Measurements from ENCODE around the gene ETV6. TPM values are rescaled to one million over a fixed set of nuclear protein-coding genes. Genes with fewer than 3 reads are reported as not detected.
A peak's percentile ranks its signal among the peaks of the same experiment; 100 is the strongest.

The ETV6 gene
- total and polyA plus RNA-seq, 12 donors, result 2.7 to 33.5 (median 15.2) TPM

DNA sequence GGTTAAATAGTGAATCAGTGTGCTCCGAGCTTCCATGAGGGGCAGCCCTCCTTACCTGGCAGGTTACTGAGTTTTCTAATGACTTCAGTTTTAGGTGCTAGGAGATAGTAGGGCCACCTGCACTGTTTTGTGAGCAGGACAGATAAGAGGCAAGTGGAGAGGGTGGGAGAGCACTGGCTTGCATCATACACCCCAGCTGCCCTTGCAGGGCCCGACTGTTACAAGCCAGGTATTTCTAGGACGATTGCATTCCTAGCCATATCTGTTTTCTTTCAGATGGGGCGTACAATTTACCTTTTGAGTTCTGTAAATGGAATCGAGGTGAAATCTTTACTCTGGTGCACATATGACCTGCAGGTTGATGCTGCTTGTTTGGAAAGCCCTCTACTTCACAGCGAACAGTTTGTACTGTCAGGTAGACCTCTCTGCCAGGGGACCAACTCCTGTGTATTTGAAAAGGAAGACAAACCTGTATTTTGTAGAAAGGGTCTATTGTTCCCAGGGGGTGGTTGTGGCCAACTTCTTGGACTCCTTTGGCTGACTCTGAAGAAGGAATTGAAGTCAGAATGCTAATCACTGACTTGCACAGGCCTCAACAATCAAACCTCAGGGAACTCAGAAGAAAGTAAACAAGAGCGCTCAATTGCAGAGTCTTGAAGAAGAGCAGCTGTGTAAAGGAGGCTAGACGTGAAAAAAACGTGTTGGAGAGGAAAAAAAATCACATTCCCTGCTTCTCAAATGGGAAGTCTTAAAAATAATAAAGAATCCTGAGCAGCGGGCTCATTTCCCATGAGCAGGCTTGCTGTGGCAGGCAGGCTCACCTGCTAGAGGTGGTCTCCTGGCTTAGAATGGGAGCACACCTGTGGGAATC is 57.3 kb downstream of the ETV6 start:
- DNase-seq, result no peak
- TF ChIP-seq, protein P1, sequence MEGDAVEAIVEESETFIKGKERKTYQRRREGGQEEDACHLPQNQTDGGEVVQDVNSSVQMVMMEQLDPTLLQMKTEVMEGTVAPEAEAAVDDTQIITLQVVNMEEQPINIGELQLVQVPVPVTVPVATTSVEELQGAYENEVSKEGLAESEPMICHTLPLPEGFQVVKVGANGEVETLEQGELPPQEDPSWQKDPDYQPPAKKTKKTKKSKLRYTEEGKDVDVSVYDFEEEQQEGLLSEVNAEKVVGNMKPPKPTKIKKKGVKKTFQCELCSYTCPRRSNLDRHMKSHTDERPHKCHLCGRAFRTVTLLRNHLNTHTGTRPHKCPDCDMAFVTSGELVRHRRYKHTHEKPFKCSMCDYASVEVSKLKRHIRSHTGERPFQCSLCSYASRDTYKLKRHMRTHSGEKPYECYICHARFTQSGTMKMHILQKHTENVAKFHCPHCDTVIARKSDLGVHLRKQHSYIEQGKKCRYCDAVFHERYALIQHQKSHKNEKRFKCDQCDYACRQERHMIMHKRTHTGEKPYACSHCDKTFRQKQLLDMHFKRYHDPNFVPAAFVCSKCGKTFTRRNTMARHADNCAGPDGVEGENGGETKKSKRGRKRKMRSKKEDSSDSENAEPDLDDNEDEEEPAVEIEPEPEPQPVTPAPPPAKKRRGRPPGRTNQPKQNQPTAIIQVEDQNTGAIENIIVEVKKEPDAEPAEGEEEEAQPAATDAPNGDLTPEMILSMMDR (IDR thresholded peaks at IDR 0.05), result no peak
- WGBS, 2 donors, result 58 to 61% methylated on average over 10 of the region's 10 CpGs
- no peak overlapping the region for H3K4me3 ChIP-seq
- peaks cover 5 to 81% (median 57%) of the 10 kb centered on the region in 9 donors for H3K4me1 ChIP-seq
- intact Hi-C loops (cut with DNase I), result loop anchor here in 4 of 10 donors (5.0 to 10.0 kb wide), 3 partner anchors 39 to 54 kb away; no protein-coding TSS in a partner anchor
- H3K9me3 ChIP-seq, result no peaks in the 10 kb centered on the region
- peak in 4 of 8 donors; percentile 22 to 53 (median 47) for ATAC-seq
- peak overlapping the region in 8 of 10 donors; percentile 20 to 54 (median 42) for H3K27ac ChIP-seq
- no peaks in the 10 kb centered on the region for H3K36me3 ChIP-seq
- H3K27me3 ChIP-seq, result no peaks in the 10 kb centered on the region

DNA sequence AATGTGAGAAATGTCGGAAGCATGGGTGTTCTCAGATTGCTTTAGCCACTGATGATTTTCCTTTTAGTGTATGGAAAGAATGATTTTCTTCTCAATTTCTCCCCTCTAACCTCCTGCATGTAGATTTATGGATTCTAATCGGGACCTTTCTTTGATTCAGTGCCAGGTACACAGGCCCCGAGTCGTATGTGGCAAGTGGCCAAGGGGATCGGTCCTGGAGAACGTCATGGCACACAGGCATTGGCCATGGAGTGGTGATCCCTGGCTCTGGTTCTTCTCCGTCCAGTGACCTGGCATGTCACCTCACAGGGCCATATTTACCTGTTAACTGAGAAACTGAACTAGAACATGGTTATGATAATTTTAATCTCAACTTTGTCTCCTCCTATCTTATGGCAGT is 58.1 kb downstream of the ETV6 start:
- no peaks in the 10 kb centered on the region for H3K9me3 ChIP-seq
- H3K36me3 ChIP-seq, result no peaks in the 10 kb centered on the region
- ATAC-seq, result peak; percentile 45 to 80 (median 76)
- WGBS, 2 donors, result 32% methylated on average over 7 of the region's 7 CpGs
- no peaks in the 10 kb centered on the region for H3K27me3 ChIP-seq
- peak overlapping the region in 5 of 10 donors; percentile 29 to 54 (median 45) for H3K27ac ChIP-seq
- peak; percentile 41 to 54 for DNase-seq
- TF ChIP-seq, protein P1 (IDR thresholded peaks at IDR 0.05), result no peak
- H3K4me3 ChIP-seq, result no peak overlapping the region
- peaks cover 5 to 88% (median 62%) of the 10 kb centered on the region in 9 donors for H3K4me1 ChIP-seq
- intact Hi-C loops (cut with DNase I), result loop anchor here in 4 of 10 donors (5.0 to 10.0 kb wide), 3 partner anchors 40 to 55 kb away; no protein-coding TSS in a partner anchor

DNA sequence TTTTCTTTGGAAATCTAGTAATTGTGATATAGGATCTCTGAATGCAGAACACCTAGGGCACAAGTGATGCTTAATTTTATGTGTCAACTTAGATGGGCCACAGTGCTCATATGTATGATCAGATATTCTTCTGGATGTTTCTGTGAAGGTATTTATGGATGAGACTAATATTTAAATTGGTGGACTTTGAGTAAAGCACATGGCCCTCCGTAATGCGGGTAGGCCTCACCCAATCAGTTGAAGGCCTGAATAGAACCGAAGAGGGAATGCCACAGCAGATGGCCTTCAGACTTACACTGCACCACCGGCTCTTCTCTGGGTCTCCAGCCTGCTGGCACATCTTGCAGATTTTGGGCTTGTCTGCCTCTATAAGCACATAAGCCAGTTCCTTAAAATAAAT is 60.0 kb downstream of the ETV6 start:
- DNase-seq (no peak), ATAC-seq (no peak)
- Histone ChIP-seq H3K27me3 (no peaks in the 10 kb centered on the region), H3K9me3 (no peaks in the 10 kb centered on the region), H3K27ac (no peak overlapping the region), H3K4me3 (no peak overlapping the region), H3K36me3 (no peaks in the 10 kb centered on the region), H3K4me1 (peaks cover 5 to 97% (median 67%) of the 10 kb centered on the region in 9 donors)
- TF ChIP-seq, protein P1 (IDR thresholded peaks at IDR 0.05), result no peak
- WGBS, 2 donors, result 95 to 100% methylated on average over 4 of the region's 4 CpGs
- intact Hi-C loops (cut with DNase I), result loop anchor here in 4 of 10 donors (5.0 to 10.0 kb wide), 3 partner anchors 42 to 57 kb away; no protein-coding TSS in a partner anchor

DNA sequence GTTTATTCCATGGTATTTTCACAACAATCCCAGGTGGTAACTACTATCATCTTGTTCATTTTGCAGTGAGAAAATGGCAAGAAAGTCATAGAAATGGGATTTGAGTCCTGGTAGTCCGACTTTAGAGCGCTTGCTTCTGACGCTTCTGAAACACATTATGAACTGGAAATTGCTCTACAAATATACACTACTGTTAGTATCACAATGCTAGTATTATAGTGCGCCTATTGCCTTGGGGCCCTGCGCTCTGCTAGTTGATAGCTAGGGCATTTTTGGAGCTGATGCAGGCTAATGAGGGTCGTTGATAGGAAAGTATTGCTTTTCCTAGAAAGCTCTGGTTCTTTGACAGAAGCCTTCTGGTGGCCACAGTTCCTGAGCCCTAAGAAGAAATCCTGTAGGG is 61.0 kb downstream of the ETV6 start:
- Histone ChIP-seq H3K4me3 (no peak overlapping the region), H3K36me3 (no peaks in the 10 kb centered on the region), H3K4me1 (peaks cover 5 to 97% (median 58%) of the 10 kb centered on the region in 9 donors), H3K27ac (peak overlapping the region in 1 of 10 donors; percentile 76), H3K9me3 (no peaks in the 10 kb centered on the region), H3K27me3 (no peaks in the 10 kb centered on the region)
- intact Hi-C loops (cut with DNase I), result loop anchor here in 1 of 10 donors (5.0 kb wide), 1 partner anchor 58 kb away; no protein-coding TSS in a partner anchor
- TF ChIP-seq, protein P1 (IDR thresholded peaks at IDR 0.05), result no peak
- DNase-seq, result no peak
- 93 to 94% methylated on average over 6 of the region's 6 CpGs for WGBS, 2 donors
- no peak for ATAC-seq
